Neural cell (in vitro differentiated cells): ENCODE data around the gene SETBP1.

Experiments
- CTCF ChIP-seq: fragments of 450-650 bp; IDR thresholded peaks from 2 replicates; pipeline ENCODE4 v1.5.1; 2014; ENCODE audit warnings: antibody characterized with exemption, mild to moderate bottlenecking, moderate library complexity; ENCODE audit not compliant: poor library complexity, severe bottlenecking
- EP300 ChIP-seq: fragments of 450-650 bp; conservative IDR thresholded peaks from 2 replicates; pipeline ENCODE4 v1.6.1; 2014; ENCODE audit warnings: antibody characterized with exemption, mild to moderate bottlenecking, moderate library complexity; ENCODE audit not compliant: poor library complexity, severe bottlenecking
- EZH2 ChIP-seq: fragments of 200-600, 300-800 bp; shearing (Covaris generic), sonication (generic); IDR thresholded peaks from 2 replicates; pipeline ENCODE4 v1.6.1; 2014; ENCODE audit warnings: antibody characterized with exemption, low read length, borderline replicate concordance, mild to moderate bottlenecking; ENCODE audit not compliant: insufficient read depth, poor library complexity, severe bottlenecking
- MXI1 ChIP-seq: fragments of 450-650 bp; conservative IDR thresholded peaks from 2 replicates; pipeline ENCODE4 v1.6.1; 2014; ENCODE audit warnings: antibody characterized with exemption, mild to moderate bottlenecking; ENCODE audit not compliant: poor library complexity, severe bottlenecking
- POLR2AphosphoS5 ChIP-seq: IDR thresholded peaks from 2 replicates; pipeline ENCODE4 v1.6.1; 2012
- RAD21 ChIP-seq: fragments of 450-650 bp; conservative IDR thresholded peaks from 2 replicates; pipeline ENCODE4 v1.6.1; 2014; ENCODE audit warnings: antibody characterized with exemption, mild to moderate bottlenecking, moderate library complexity
- REST ChIP-seq: IDR thresholded peaks from 2 replicates; pipeline ENCODE4 v1.6.1; 2012; ENCODE audit warnings: borderline replicate concordance
- SMC3 ChIP-seq: fragments of 450-650 bp; conservative IDR thresholded peaks from 2 replicates; pipeline ENCODE4 v1.6.1; 2014; ENCODE audit warnings: antibody characterized with exemption, mild to moderate bottlenecking, moderate library complexity; ENCODE audit not compliant: poor library complexity
- TAF1 ChIP-seq: IDR thresholded peaks from 2 replicates; pipeline ENCODE4 v1.6.1; 2012; ENCODE audit warnings: low read depth

GRCh38 chr18:45073556-45073955 is 392.9 kb downstream of the SETBP1 start:
- TF ChIP-seq EP300 (no peak), EZH2 (no peak), CTCF (no peak), MXI1 (no peak), RAD21 (no peak), POLR2AphosphoS5 (no peak), TAF1 (no peak), SMC3 (no peak), REST (no peak)
